ENCODE measurements around the gene SCYGR6. TPM values are rescaled to one million over a fixed set of nuclear protein-coding genes. Genes with fewer than 3 reads are reported as not detected.

SCYGR6 gene
- total RNA-seq (2021; ENCODE audit: unreplicated experiment) (not detected), Bru-seq, nascent RNA (not detected), BruChase-seq, experiment 1, labeled RNA remaining after a 6-hour chase (not detected), BruChase-seq, experiment 2, labeled RNA remaining after a 2-hour chase (not detected)
- not detected in 2 replicates for polyA plus RNA-seq (2012)
- long read RNA-seq = 0 reads

- intact Hi-C loops (cut with micrococcal nuclease) = no loop called here
- RAD21 ChIA-PET (ENCODE audit: low non-redundant PET in 1 of 2, low total read pairs in 2 of 2, uncharacterized antibody in 2 of 2, unreplicated experiment in 2 of 2) = no interaction called here
- CTCF ChIA-PET = no interaction called here
- Histone ChIP-seq H3K27me3 (ENCODE audit: insufficient read depth, low read length) (no peaks in the 10 kb centered on the region), H3K9me2 (ENCODE audit: insufficient read depth) (no peaks in the 10 kb centered on the region), H3K4me3 (replicated peaks in 1 of 2; ENCODE audit: low read depth in 1 of 2, low read length in 2 of 2) (no peak within 1 kb of the TSS), H3K4me2 (ENCODE audit: low read length) (no peak within 1 kb of the TSS), H3K79me2 (ENCODE audit: insufficient read depth, low read length) (no peaks in the 10 kb centered on the region), H3K9ac (ENCODE audit: low read length) (no peak within 1 kb of the TSS), H3K36me3 (ENCODE audit: control insufficient read depth in 1 of 2, insufficient read depth in 2 of 2, low read length in 2 of 2) (no peaks in the 10 kb centered on the region), H2AFZ (ENCODE audit: low read depth, low read length, poor library complexity, severe bottlenecking) (no peak within 1 kb of the TSS), H4K20me1 (ENCODE audit: insufficient read depth) (no peaks in the 10 kb centered on the region), H3K4me1 (ENCODE audit: control insufficient read depth in 1 of 2, insufficient read depth in 2 of 2, low read length in 2 of 2) (no peaks in the 10 kb centered on the region), H3K9me3 (ENCODE audit: control insufficient read depth in 1 of 2, insufficient read depth in 1 of 2, low read depth in 1 of 2, low read length in 2 of 2) (no peaks in the 10 kb centered on the region), H3K27ac (ENCODE audit: low read depth, low read length) (no peak within 1 kb of the TSS)
- DNase-seq (ENCODE audit: low read depth, low spot score) (no peak), ATAC-seq (no peak)
- BruUV-seq (replicated peaks) = no TSS peak
- no peak for TF ChIP-seq CTCF (IDR thresholded peaks at IDR 0.05 in 2 of 3, conservative IDR thresholded peaks at IDR 0.05 in 1 of 3; ENCODE audit: borderline replicate concordance in 1 of 3, insufficient read depth in 1 of 3, low read depth in 2 of 3, low read length in 2 of 3)
- no peak for TF ChIP-seq ELF1 (IDR thresholded peaks at IDR 0.05; ENCODE audit: borderline replicate concordance, low read depth)
- TF ChIP-seq ATF3 (IDR thresholded peaks at IDR 0.05) = no peak
- TF ChIP-seq REST (IDR thresholded peaks at IDR 0.05; ENCODE audit: low read depth) = no peak
- TF ChIP-seq EZH2phosphoT487 (IDR thresholded peaks at IDR 0.05; ENCODE audit: borderline replicate concordance) = no peak
- no peak for TF ChIP-seq ZBTB33 (IDR thresholded peaks at IDR 0.05; ENCODE audit: extremely low read depth, insufficient replicate concordance, low read length)
- no peak for TF ChIP-seq YY1 (IDR thresholded peaks at IDR 0.05; ENCODE audit: extremely low read depth, insufficient replicate concordance, low read depth, low read length)
- TF ChIP-seq EZH2 (IDR thresholded peaks at IDR 0.05) = no peak
- no peak for TF ChIP-seq CBX3 (IDR thresholded peaks at IDR 0.05; ENCODE audit: low read depth)
- no peak for TF ChIP-seq EGR1 (IDR thresholded peaks at IDR 0.05; ENCODE audit: low read depth)
- TF ChIP-seq ZFX (IDR thresholded peaks at IDR 0.05) = no peak
- no peak for TF ChIP-seq ZNF274 (IDR thresholded peaks at IDR 0.05; ENCODE audit: low read depth, low read length)
- TF ChIP-seq MAX (IDR thresholded peaks at IDR 0.05) = no peak
- no peak for TF ChIP-seq JUND (IDR thresholded peaks at IDR 0.05)
- no peak for TF ChIP-seq POLR2A (IDR thresholded peaks at IDR 0.05; ENCODE audit: borderline replicate concordance, extremely low read depth, insufficient read depth, insufficient read length)
- no peak for TF ChIP-seq TCF7L2 (IDR thresholded peaks at IDR 0.05; ENCODE audit: borderline replicate concordance, extremely low read depth, insufficient read depth, insufficient read length)
- no peak for TF ChIP-seq SIN3A (IDR thresholded peaks at IDR 0.05; ENCODE audit: low read depth)
- POLR2A ChIA-PET = no interaction called here
These were observed at the start of gene SCYGR6 for GRCh38 chr2:227724394-227725039. SCYGR6 (minus strand) TSS chr2:227724757; CDS start chr2:227724757, 0 bp downstream.

Measured in HCT116 (cell line).